HG03159 (cell line): ENCODE results near the gene PLAAT5.
"Not testable (repeated sequence)": the region's sequence is repeated elsewhere in the genome, so short reads cannot be mapped to it uniquely, and the experiment has no call there.

ENCODE experiments used
- ATAC-seq: cut with Tn5 transposase; IDR thresholded peaks from one replicate; pipeline ENCODE4 v1.9.1; 2021; ENCODE audit warnings: mild to moderate bottlenecking, moderate library complexity; ENCODE audit not compliant: unreplicated experiment

PLAAT5 gene

DNA sequence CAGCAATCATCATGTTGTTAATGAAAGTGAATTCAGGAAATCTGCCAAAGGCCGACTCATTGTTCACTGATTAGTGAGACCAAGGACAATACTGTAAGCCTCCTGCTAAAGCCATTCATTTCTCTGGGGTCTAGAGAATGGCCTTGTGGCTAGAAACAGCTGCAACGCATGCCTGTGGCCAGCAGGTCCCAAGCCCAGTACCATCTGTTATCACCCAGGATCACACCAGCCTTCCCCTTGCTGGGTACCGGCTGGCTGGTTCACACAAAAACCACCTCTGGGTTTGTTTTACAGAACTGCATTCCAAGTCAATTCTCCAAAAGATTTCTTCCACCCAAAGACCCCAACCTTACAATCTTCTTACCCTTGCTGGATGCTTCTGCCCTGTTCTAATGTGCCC is 1.1 kb downstream of the PLAAT5 start:
- no peak for ATAC-seq

DNA sequence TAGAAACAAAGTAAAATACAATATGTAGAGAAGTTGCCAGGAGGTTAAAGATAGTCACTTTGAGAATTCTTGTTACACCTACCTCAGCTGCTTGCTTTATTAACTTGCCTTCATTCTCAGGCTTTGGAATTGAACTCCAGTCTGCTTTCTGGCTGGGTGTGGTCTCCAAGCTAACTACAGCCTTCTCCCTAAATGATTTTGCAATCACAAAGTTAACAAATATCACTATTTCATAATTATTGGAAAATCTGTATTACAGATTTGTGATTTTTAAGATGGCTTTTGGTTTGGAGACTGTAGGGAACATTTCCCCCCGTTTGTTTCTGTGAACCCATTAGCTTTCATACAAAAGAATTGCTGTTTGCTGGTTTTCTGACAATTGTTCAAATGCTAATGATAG is 2.2 kb downstream of the PLAAT5 start:
- ATAC-seq: no peak

DNA sequence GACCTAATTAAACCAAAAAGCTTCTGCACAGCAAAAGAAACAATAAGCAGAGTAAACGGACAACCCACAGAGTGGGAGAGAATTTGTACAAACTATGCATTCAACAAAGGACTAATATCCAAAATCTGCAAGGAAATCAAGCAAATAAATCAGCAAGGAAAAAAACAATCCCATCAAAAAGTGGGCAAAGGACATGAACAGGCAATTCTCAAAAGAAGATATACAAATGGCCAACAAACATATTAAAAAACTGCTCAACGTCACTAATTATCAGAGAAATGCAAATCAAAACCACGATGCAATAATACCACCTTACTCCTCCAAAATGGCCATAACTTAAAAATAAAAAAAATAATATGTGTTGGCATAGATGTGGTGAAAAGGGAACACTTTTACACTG is 5.2 kb downstream of the PLAAT5 start:
- ATAC-seq: no peak

- ATAC-seq: no peak
Measured at GRCh38 chr11:63480039-63480438, 10.9 kb downstream of the PLAAT5 start.

DNA sequence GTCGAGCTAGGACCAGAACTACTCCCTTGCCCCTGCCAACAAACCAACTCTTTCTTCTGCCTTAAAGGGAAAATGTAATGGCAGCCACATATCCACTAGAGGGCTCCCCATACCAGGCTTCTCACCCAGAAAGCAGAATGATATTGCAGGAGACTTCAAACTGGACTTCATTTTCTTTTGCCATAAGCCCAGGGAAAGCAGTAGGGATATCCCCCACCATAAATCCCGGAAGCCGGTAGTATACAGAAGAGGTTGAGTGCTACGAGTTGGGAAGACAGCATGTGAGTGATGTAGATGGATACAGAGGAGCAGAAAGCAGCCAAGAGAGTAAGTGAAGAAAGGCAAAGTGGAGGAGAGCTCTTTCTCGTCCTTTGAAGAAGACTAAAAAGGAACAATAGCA is 12.1 kb downstream of the PLAAT5 start:
- no peak for ATAC-seq

GRCh38 chr11:63476618-63477017 is 14.3 kb downstream of the PLAAT5 start:
- ATAC-seq: no peak

- no peak for ATAC-seq
Measured at GRCh38 chr11:63472372-63472771, 18.6 kb downstream of the PLAAT5 start.

- ATAC-seq: no peak
Measured at GRCh38 chr11:63470311-63470710, 20.7 kb downstream of the PLAAT5 start.

GRCh38 chr11:63462137-63462536 is 28.8 kb downstream of the PLAAT5 start:
- ATAC-seq: no peak

GRCh38 chr11:63459586-63459985 is 31.4 kb downstream of the PLAAT5 start:
- no peak for ATAC-seq

- no peak for ATAC-seq
Measured at GRCh38 chr11:63448646-63449045, 42.3 kb downstream of the PLAAT5 start.

DNA sequence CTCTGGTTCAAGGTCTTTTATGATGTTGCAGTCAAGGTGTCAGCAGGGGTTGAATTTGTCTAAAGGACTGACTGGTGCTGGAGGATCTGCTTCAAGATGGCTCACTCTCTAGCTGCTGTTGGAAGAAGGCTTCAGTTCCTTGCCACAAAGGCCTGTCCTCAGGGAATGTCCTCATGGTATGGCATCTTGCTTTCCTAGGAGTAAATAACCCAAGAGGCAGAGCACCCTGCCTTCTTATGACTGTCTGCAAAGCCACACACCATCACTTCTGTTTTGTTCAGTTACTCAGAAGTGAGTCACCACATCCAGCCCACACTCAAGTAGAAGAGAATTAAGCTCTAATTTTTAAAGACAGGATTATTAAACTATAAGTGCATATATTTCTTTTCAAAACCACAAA is 45.2 kb downstream of the PLAAT5 start:
- ATAC-seq: no peak

GRCh38 chr11:63445118-63445517 is 45.8 kb downstream of the PLAAT5 start:
- no peak for ATAC-seq

DNA sequence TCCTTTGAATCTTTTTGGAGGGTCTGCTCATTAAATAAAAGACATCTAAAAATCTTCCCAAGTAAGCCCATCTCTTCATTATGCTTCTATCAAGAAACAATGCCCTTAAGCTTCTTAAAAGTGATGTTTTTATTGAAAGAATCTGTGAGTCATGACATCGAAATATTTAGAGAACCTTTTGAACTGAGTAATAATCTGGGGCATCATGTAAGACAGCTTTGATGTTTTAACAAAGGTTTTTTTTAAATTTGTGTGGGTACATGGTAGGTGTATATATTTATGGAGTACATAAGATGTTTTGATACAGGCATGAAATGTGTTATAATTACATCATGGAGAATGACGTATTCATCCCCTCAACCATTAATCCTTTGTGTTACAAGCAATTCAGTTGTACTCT is 46.8 kb downstream of the PLAAT5 start:
- no peak for ATAC-seq

DNA sequence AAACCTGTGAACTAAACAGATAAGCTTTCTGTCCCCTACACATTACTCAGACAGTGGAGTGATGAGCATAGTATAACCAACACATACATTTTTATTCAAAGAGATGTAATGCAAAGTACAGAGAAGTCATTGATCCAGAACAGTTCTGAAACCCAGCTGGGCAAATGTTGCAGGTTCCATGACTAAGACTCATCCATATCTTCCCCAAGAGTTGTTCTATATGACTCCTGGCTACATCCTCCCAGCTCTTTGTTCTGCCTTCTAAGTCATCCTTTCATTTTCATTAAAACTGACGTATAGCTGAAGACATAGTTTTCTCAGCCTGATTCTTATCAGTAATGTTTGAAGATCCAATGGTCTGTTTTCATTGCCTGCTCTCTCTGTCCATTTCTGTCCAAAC is 47.3 kb downstream of the PLAAT5 start:
- ATAC-seq: no peak

DNA sequence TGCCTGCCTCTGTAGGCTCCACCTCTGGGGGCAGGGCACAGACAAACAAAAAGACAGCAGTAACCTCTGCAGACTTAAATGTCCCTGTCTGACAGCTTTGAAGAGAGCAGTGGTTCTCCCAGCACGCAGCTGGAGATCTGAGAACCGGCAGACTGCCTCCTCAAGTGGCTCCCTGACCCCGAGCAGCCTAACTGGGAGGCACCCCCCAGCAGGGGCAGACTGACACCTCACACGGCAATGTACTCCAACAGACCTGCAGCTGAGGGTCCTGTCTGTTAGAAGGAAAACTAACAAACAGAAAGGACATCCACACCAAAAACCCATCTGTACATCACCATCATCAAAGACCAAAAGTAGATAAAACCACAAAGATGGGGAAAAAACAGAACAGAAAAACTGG is 55.1 kb downstream of the PLAAT5 start:
- ATAC-seq: not testable (repeated sequence)

DNA sequence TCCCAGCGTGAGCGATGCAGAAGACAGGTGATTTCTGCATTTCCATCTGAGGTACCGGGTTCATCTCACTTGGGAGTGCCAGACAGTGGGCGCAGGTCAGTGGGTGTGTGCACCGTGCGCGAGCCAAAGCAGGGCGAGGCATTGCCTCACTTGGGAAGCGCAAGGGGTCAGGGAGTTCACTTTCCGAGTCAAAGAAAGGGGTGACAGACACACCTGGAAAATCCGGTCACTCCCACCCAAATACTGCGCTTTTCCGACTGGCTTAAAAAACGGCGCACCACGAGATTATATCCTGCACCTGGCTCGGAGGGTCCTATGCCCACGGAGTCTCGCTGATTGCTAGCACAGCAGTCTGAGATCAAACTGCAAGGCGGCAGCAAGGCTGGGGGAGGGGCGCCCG is 55.6 kb downstream of the PLAAT5 start:
- not testable (repeated sequence) for ATAC-seq

- ATAC-seq: not testable (repeated sequence)
Measured at GRCh38 chr11:63430731-63431130, 60.2 kb downstream of the PLAAT5 start.

- ATAC-seq: no peak
Measured at GRCh38 chr11:63427971-63428508, 62.9 kb downstream of the PLAAT5 start.

DNA sequence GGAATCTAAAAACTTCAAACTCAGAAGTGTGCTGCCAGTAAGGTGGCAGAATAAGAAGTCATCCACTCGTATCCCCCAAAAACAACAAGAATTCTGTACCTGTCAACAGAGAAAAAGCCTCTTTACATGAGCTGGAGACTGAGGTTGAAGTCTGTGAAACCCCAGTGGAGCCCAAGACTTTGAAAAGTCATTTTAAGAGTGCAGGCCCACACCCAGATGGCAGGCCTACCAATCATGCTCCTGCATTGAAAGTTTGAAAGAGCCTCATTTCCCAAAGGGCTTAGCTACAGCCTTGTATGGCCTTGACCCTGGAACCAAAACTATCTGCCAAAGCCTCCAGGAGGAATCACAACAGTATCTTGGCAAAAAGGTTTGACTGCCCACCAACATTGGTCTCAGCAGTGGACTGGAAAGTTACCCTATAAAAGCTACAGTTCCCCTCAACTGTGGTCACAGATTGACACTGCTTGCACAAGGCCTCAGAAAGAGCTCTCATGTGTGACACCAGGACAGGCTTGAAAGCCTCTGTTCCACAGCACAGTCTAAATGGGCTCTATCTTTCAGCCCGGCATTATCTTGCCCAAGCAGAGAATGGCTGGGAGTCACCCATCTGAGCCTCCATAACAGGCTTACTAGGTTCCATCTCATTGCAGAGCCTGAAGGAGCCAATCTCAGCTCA is 73.7 kb downstream of the PLAAT5 start:
- ATAC-seq: no peak
